Measurements from ENCODE around the gene MPIG6B. TPM values are rescaled to one million over a fixed set of nuclear protein-coding genes. Genes with fewer than 3 reads are reported as not detected.

Gene MPIG6B
- total RNA-seq, 1 experiment from 2014 or later = not detected

- no peaks in the 10 kb centered on the region; a peak in 2 of 5 replicates for H3K9me3 Mint-ChIP-seq
- peaks cover 15 to 41% (median 39%) of the 10 kb centered on the region in 3 experiments for H3K36me3 Mint-ChIP-seq (ENCODE audit: insufficient read depth in 1 of 3, low read depth in 3 of 3)
- Histone ChIP-seq H3K9me3 (ENCODE audit: control insufficient read depth, low read depth, low read length) (no peaks in the 10 kb centered on the region), H4K5ac (ENCODE audit: insufficient read length, low read depth, low read length) (no peak overlapping the region), H3K9ac (ENCODE audit: extremely low read depth, insufficient read length, low read length) (no peak overlapping the region), H4K8ac (replicated peaks; ENCODE audit: insufficient read length, low read depth, low read length) (no peak overlapping the region), H3K4me1 (ENCODE audit: insufficient read depth, low read length) (no peaks in the 10 kb centered on the region), H3K4me2 (ENCODE audit: insufficient read depth, insufficient read length, low read length) (no peak overlapping the region), H2BK12ac (ENCODE audit: insufficient read length, low read depth, low read length) (no peak overlapping the region), H3K23ac (ENCODE audit: insufficient read length, low read depth, low read length) (no peak overlapping the region), H2BK20ac (ENCODE audit: low read depth, low read length, poor library complexity, severe bottlenecking) (no peak overlapping the region), H3K79me1 (ENCODE audit: insufficient read depth, low read depth, low read length, poor library complexity, severe bottlenecking) (no peaks in the 10 kb centered on the region), H3K23me2 (ENCODE audit: insufficient read length, low read depth, low read length, poor library complexity, severe bottlenecking) (peaks cover 9% of the 10 kb centered on the region), H2BK120ac (ENCODE audit: low read depth, low read length, poor library complexity, severe bottlenecking) (no peak overlapping the region), H4K91ac (ENCODE audit: insufficient read length, low read depth, low read length) (no peak overlapping the region), H3K4ac (ENCODE audit: low read depth, low read length) (no peak overlapping the region), H3K56ac (ENCODE audit: insufficient read length, low read depth, low read length) (no peak overlapping the region), H3K79me2 (ENCODE audit: insufficient read depth, low read length) (no peaks in the 10 kb centered on the region), H3K27ac (ENCODE audit: insufficient read length, low read depth, low read length) (no peak overlapping the region), H3K18ac (ENCODE audit: insufficient read length, low read depth, low read length) (no peak overlapping the region), H4K20me1 (ENCODE audit: control insufficient read depth, insufficient read depth, insufficient read length) (no peaks in the 10 kb centered on the region), H3K27me3 (ENCODE audit: insufficient read depth, low read length) (no peaks in the 10 kb centered on the region), H2AK5ac (ENCODE audit: insufficient read length, low read length) (no peak overlapping the region), H3K14ac (ENCODE audit: insufficient read depth, low read length) (no peak overlapping the region), H3T11ph (ENCODE audit: low read length) (no peak overlapping the region), H2AFZ (ENCODE audit: low read length) (no peak overlapping the region), H2BK5ac (ENCODE audit: insufficient read length, low read length) (no peak overlapping the region), H2BK15ac (ENCODE audit: low read depth, low read length) (no peak overlapping the region)
- no peak for TF ChIP-seq CTCF (conservative IDR thresholded peaks at IDR 0.05)
- H3K4me1 Mint-ChIP-seq = peaks cover 14 to 16% of the 10 kb centered on the region in 2 experiments
- H3K4me3 Mint-ChIP-seq = no peak overlapping the region
- no peaks in the 10 kb centered on the region for H3K27me3 Mint-ChIP-seq (ENCODE audit: low read depth)
- H3K27ac Mint-ChIP-seq = peak overlapping the region in 1 of 3 experiments; percentile 4; a peak in 2 of 7 replicates
- no CpG with 5 or more reads among the region's 12 CpGs for WGBS (ENCODE audit: extremely low coverage, insufficient read length, low lambda C conversion rate)
- no peak for DNase-seq
Observed at GRCh38 chr6:31725502-31726350, 2.6 kb downstream of the MPIG6B start.
